OCI-LY3 (cell line): Measurements from ENCODE around the gene BMI1.
A peak's percentile ranks its signal among the peaks of the same experiment; 100 is the strongest.

Source experiments
- H2AFZ ChIP-seq: fragments of 200-600, 300-600 bp; shearing (Covaris generic); 2 replicates; pipeline ENCODE4 v1.6.0; 2014; ENCODE audit warnings: antibody characterized with exemption, low read depth, low read length
- H3K27ac ChIP-seq: fragments of 200-600, 300-600 bp; sonication (generic); 2 replicates; pipeline ENCODE4 v1.5.1; 2014; ENCODE audit warnings: mild to moderate bottlenecking, low read length, moderate library complexity, mixed read lengths
- H3K27me3 ChIP-seq: fragments of 200-600, 300-600 bp; sonication (generic); 2 replicates; pipeline ENCODE4 v1.6.1; 2014; ENCODE audit warnings: low read depth, low read length, mixed read lengths
- H3K36me3 ChIP-seq: fragments of 200-600, 300-600 bp; sonication (generic); replicated peaks from 2 replicates; pipeline ENCODE3; 2014; ENCODE audit warnings: low read depth, low read length, mixed read lengths
- H3K4me1 ChIP-seq: fragments of 300-600, 200-600 bp; sonication (generic); 2 replicates; pipeline ENCODE4 v1.6.1; 2014; ENCODE audit warnings: low read length, mixed read lengths
- H3K4me2 ChIP-seq: fragments of 200-600, 300-600 bp; sonication (generic); 2 replicates; pipeline ENCODE4 v1.6.1; 2014; ENCODE audit warnings: low read length, mixed read lengths
- H3K4me3 ChIP-seq: fragments of 300-600, 200-600 bp; sonication (generic); 2 replicates; pipeline ENCODE4 v1.5.1; 2014; ENCODE audit warnings: antibody characterized with exemption, mild to moderate bottlenecking, low read length, moderate library complexity
- H3K79me2 ChIP-seq: fragments of 300-600, 200-600 bp; shearing (Covaris generic); 2 replicates; pipeline ENCODE4 v1.6.1; 2014; ENCODE audit warnings: mild to moderate bottlenecking, low read length, mixed read lengths
- H3K9ac ChIP-seq: fragments of 300-600, 200-600 bp; shearing (Covaris generic); 2 replicates; pipeline ENCODE4 v1.6.0; 2014; ENCODE audit warnings: mild to moderate bottlenecking, low read length, moderate library complexity
- H3K9me3 ChIP-seq: fragments of 200-600, 300-600 bp; shearing (Covaris generic); 2 replicates; pipeline ENCODE4 v1.6.1; 2014; ENCODE audit warnings: low read length, mixed read lengths; ENCODE audit not compliant: insufficient read depth
- H4K20me1 ChIP-seq: fragments of 200-600, 300-600 bp; sonication (generic); 2 replicates; pipeline ENCODE4 v1.6.1; 2016; ENCODE audit warnings: low read length, mixed read lengths; ENCODE audit not compliant: insufficient read depth
- CTCF ChIP-seq: fragments of 200-600, 300-600 bp; sonication (generic); IDR thresholded peaks from 2 replicates; pipeline ENCODE4 v1.5.1; 2014; ENCODE audit warnings: antibody characterized with exemption, low read length, low read depth
- EZH2phosphoT487 ChIP-seq: fragments of 200-600 bp; shearing (Covaris generic); IDR thresholded peaks from 2 replicates; pipeline ENCODE4 v1.6.1; 2018; ENCODE audit warnings: antibody characterized with exemption, mixed run types, low read depth

Gene BMI1

GRCh38 chr10:22368981-22369380 is 48.1 kb downstream of the BMI1 start:
- Histone ChIP-seq H3K79me2 (no peaks in the 10 kb centered on the region), H3K9me3 (no peaks in the 10 kb centered on the region), H3K27me3 (no peaks in the 10 kb centered on the region), H3K4me3 (no peak overlapping the region), H3K36me3 (no peaks in the 10 kb centered on the region), H3K27ac (no peak overlapping the region), H3K4me2 (no peak overlapping the region), H3K4me1 (peaks cover 41% of the 10 kb centered on the region), H2AFZ (no peak overlapping the region), H4K20me1 (no peaks in the 10 kb centered on the region), H3K9ac (no peak overlapping the region)
- TF ChIP-seq CTCF (no peak), EZH2phosphoT487 (no peak)

- no peak overlapping the region for H2AFZ ChIP-seq
Measured at GRCh38 chr10:22369434-22370072, 48.7 kb downstream of the BMI1 start.

GRCh38 chr10:22370320-22370719 is 49.4 kb downstream of the BMI1 start:
- H3K27ac ChIP-seq: no peak overlapping the region
- no peaks in the 10 kb centered on the region for H4K20me1 ChIP-seq
- H2AFZ ChIP-seq: peak overlapping the region; percentile 39; the same call in 1 of the 2 replicates
- no peaks in the 10 kb centered on the region for H3K79me2 ChIP-seq
- H3K4me1 ChIP-seq: peaks cover 39% of the 10 kb centered on the region
- no peak overlapping the region for H3K4me2 ChIP-seq
- no peak for TF ChIP-seq CTCF
- TF ChIP-seq EZH2phosphoT487: no peak
- no peak overlapping the region for H3K4me3 ChIP-seq
- no peak overlapping the region for H3K9ac ChIP-seq
- H3K36me3 ChIP-seq: no peaks in the 10 kb centered on the region
- H3K9me3 ChIP-seq: no peaks in the 10 kb centered on the region
- H3K27me3 ChIP-seq: no peaks in the 10 kb centered on the region

More at GRCh38 chr10:22369434-22370072, 48.7 kb downstream of the BMI1 start:
- no peaks in the 10 kb centered on the region for H3K36me3 ChIP-seq
- no peaks in the 10 kb centered on the region for H4K20me1 ChIP-seq
- no peak overlapping the region for H3K9ac ChIP-seq
- H3K4me2 ChIP-seq: peak overlapping the region; percentile 28
- no peaks in the 10 kb centered on the region for H3K79me2 ChIP-seq
- no peak overlapping the region for H3K4me3 ChIP-seq
- H3K4me1 ChIP-seq: peaks cover 41% of the 10 kb centered on the region
- H3K27me3 ChIP-seq: no peaks in the 10 kb centered on the region
- TF ChIP-seq CTCF: no peak
- no peak for TF ChIP-seq EZH2phosphoT487
- H3K27ac ChIP-seq: no peak overlapping the region
- no peaks in the 10 kb centered on the region for H3K9me3 ChIP-seq

- Histone ChIP-seq H3K27me3 (no peaks in the 10 kb centered on the region), H2AFZ (no peak overlapping the region), H3K4me3 (no peak overlapping the region), H4K20me1 (no peaks in the 10 kb centered on the region), H3K36me3 (no peaks in the 10 kb centered on the region), H3K79me2 (no peaks in the 10 kb centered on the region), H3K4me1 (peaks cover 28% of the 10 kb centered on the region), H3K9ac (no peak overlapping the region), H3K27ac (no peak overlapping the region), H3K4me2 (no peak overlapping the region), H3K9me3 (no peaks in the 10 kb centered on the region)
- TF ChIP-seq EZH2phosphoT487 (no peak), CTCF (no peak)
Measured at GRCh38 chr10:22372298-22372697, 51.4 kb downstream of the BMI1 start.
